HCT116 (cell line): ENCODE measurements around the gene MARCKSL1.
"Not testable (repeated sequence)": the region's sequence is repeated elsewhere in the genome, so short reads cannot be mapped to it uniquely, and the experiment has no call there.

Experiments
- EGR1 ChIP-seq: IDR thresholded peaks from 2 replicates; pipeline ENCODE4 v1.6.1; 2012; ENCODE audit warnings: low read depth
- ELF1 ChIP-seq: IDR thresholded peaks from 2 replicates; pipeline ENCODE4 v1.6.1; 2012; ENCODE audit warnings: low read depth, borderline replicate concordance
- POLR2A ChIP-seq: IDR thresholded peaks from 2 replicates; pipeline ENCODE4 v1.7.0; 2011; ENCODE audit warnings: borderline replicate concordance; ENCODE audit not compliant: insufficient read depth, insufficient read length; ENCODE audit errors: extremely low read depth
- POLR2AphosphoS5 ChIP-seq: IDR thresholded peaks from 2 replicates; pipeline ENCODE4 v1.6.1; 2011; ENCODE audit warnings: mild to moderate bottlenecking, low read depth, low read length, moderate library complexity
- TF ChIP-seq, protein P1 (sequence below), 3 experiments: fragments of 200-600 bp in 1 of 3; sonication (generic) in 1 of 3; IDR thresholded peaks in 2 of 3; conservative IDR thresholded peaks in 1 of 3; 2 replicates each; pipeline ENCODE4 v1.5.1; 2012 to 2017; ENCODE audit warnings: low read depth in 2 of 3, low read length in 2 of 3, antibody characterized with exemption in 1 of 3, borderline replicate concordance in 1 of 3, control low read depth in 1 of 3, mild to moderate bottlenecking in 1 of 3, mixed read lengths in 1 of 3, mixed run types in 1 of 3, moderate library complexity in 1 of 3; ENCODE audit not compliant: insufficient read depth in 1 of 3
- TF ChIP-seq, protein P2 (sequence below): IDR thresholded peaks from 2 replicates; pipeline ENCODE4 v1.6.1; 2012

DNA sequence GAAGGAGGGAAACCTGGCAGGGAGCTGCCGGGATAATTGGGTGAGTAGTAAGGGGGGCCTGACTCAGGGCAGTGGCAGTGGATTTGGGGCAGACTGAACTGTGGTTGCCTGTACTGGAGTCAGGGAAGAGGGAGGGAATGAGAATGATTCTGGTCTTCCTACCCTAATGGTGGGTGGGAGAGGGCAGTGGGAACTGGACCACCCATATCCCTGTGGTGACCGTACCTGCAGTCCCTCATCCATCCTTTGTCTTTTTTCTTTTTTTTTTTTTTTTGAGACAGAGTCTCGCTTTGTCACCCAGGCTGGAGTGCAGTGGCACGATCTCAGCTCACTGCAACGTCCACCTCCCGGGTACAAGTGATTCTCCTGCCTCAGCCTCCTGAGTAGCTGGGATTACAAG is 19.7 kb upstream of the MARCKSL1 start:
- TF ChIP-seq, protein P1, sequence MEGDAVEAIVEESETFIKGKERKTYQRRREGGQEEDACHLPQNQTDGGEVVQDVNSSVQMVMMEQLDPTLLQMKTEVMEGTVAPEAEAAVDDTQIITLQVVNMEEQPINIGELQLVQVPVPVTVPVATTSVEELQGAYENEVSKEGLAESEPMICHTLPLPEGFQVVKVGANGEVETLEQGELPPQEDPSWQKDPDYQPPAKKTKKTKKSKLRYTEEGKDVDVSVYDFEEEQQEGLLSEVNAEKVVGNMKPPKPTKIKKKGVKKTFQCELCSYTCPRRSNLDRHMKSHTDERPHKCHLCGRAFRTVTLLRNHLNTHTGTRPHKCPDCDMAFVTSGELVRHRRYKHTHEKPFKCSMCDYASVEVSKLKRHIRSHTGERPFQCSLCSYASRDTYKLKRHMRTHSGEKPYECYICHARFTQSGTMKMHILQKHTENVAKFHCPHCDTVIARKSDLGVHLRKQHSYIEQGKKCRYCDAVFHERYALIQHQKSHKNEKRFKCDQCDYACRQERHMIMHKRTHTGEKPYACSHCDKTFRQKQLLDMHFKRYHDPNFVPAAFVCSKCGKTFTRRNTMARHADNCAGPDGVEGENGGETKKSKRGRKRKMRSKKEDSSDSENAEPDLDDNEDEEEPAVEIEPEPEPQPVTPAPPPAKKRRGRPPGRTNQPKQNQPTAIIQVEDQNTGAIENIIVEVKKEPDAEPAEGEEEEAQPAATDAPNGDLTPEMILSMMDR (IDR thresholded peaks at IDR 0.05 in 2 of 3, conservative IDR thresholded peaks at IDR 0.05 in 1 of 3; ENCODE audit: borderline replicate concordance in 1 of 3, insufficient read depth in 1 of 3, low read depth in 2 of 3, low read length in 2 of 3), result not testable (repeated sequence)
- TF ChIP-seq, protein P2, sequence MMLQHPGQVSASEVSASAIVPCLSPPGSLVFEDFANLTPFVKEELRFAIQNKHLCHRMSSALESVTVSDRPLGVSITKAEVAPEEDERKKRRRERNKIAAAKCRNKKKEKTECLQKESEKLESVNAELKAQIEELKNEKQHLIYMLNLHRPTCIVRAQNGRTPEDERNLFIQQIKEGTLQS, result not testable (repeated sequence)
- not testable (repeated sequence) for TF ChIP-seq EGR1, POLR2A, ELF1, POLR2AphosphoS5
